Activated T-cell treated with anti-CD3 and anti-CD28 coated beads for 24 hours (primary cell): ENCODE data around the gene TSPO2.
"Not testable (repeated sequence)": the region's sequence is repeated elsewhere in the genome, so short reads cannot be mapped to it uniquely, and the experiment has no call there.

Experiments
- DNase-seq: peaks from one replicate; pipeline ENCODE4 v3.0.0-alpha.2; 2020; ENCODE audit warnings: low read depth

The TSPO2 gene

GRCh38 chr6:41042226-41043055, at the start of gene TSPO2:
TSS of gene TSPO2 (plus strand) at chr6:41042467. CDS start at chr6:41042986, 519 bp downstream.
- no peak for DNase-seq

- DNase-seq, result no peak
Measured at GRCh38 chr6:40992746-40993145, 49.5 kb upstream of the TSPO2 start.

- no peak for DNase-seq
Measured at GRCh38 chr6:40996591-40997233, 45.6 kb upstream of the TSPO2 start.

- no peak for DNase-seq
Measured at GRCh38 chr6:40997234-40997957, 44.9 kb upstream of the TSPO2 start.

- DNase-seq, result no peak
Measured at GRCh38 chr6:40998661-40999060, 43.6 kb upstream of the TSPO2 start.

GRCh38 chr6:40999569-40999968, 42.7 kb upstream of the TSPO2 start:
- no peak for DNase-seq

GRCh38 chr6:41000248-41000647, 42.0 kb upstream of the TSPO2 start:
- DNase-seq, result no peak

GRCh38 chr6:41002168-41002567, 40.1 kb upstream of the TSPO2 start:
- no peak for DNase-seq

- DNase-seq, result peak; percentile 48
Measured at GRCh38 chr6:41006217-41006616, 36.0 kb upstream of the TSPO2 start.

GRCh38 chr6:41006980-41007379, 35.3 kb upstream of the TSPO2 start:
- not testable (repeated sequence) for DNase-seq

- DNase-seq, result no peak
Measured at GRCh38 chr6:41008011-41008410, 34.3 kb upstream of the TSPO2 start.

GRCh38 chr6:41009669-41010068, 32.6 kb upstream of the TSPO2 start:
- no peak for DNase-seq

GRCh38 chr6:41011673-41012072, 30.6 kb upstream of the TSPO2 start:
- DNase-seq, result no peak

GRCh38 chr6:41013466-41014153, 28.7 kb upstream of the TSPO2 start:
- no peak for DNase-seq

GRCh38 chr6:41014780-41015179, 27.5 kb upstream of the TSPO2 start:
- no peak for DNase-seq

GRCh38 chr6:41015860-41016259, 26.4 kb upstream of the TSPO2 start:
- DNase-seq, result not testable (repeated sequence)

GRCh38 chr6:41017663-41018062, 24.6 kb upstream of the TSPO2 start:
- DNase-seq, result no peak

- no peak for DNase-seq
Measured at GRCh38 chr6:41021832-41022231, 20.4 kb upstream of the TSPO2 start.

- DNase-seq, result no peak
Measured at GRCh38 chr6:41022294-41022693, 20.0 kb upstream of the TSPO2 start.

GRCh38 chr6:41023114-41023513, 19.2 kb upstream of the TSPO2 start:
- no peak for DNase-seq

GRCh38 chr6:41025966-41026530, 16.2 kb upstream of the TSPO2 start:
- no peak for DNase-seq

- no peak for DNase-seq
Measured at GRCh38 chr6:41027241-41027640, 15.0 kb upstream of the TSPO2 start.
